HG03139 (cell line): ENCODE measurements around the gene EFL1.
"Not testable (repeated sequence)": the region's sequence is repeated elsewhere in the genome, so short reads cannot be mapped to it uniquely, and the experiment has no call there.

Experiments
- ATAC-seq: cut with Tn5 transposase; IDR thresholded peaks from one replicate; pipeline ENCODE4 v1.9.1; 2021; ENCODE audit not compliant: unreplicated experiment

The EFL1 gene

DNA sequence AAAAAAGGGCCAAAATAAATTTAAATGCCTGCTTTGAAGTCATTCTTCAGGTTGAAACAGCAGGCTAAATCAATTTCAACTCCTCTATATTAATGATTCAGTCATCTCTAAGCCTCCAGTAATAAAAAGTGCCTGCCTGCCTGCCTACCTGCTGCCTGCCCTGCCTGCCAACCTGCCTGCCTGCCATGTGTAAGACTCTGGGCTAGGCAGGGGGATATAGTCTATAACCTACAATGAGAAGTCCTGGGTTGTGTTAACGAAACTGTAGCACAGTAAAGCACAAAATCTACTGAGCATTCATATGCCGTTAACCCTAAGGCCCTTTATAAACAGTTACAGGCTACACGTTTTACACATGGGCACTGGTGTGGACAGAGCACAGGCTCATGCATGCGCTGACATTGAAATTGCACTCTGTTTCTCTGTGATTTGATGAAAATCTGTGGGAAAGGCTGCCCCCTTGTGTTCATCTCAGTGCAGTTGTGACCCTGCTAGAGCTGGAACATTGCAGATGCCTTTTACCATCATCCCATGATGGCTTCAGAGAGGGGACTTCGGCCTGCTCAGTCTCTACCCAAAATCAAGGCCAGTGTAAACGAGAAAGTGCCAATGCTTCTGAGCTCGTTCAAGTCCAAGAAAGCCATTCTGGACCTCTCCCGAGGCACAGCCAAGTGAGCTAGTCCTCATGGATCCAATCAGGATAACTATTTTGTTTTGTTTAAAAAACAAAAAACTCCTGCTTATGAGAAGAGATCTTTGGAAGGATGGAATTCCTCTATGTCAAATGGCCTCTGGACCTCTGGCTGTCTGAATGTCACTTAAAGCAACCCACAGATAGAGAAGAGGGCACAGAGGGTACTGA is 64.6 kb downstream of the EFL1 start:
- ATAC-seq, result peak; percentile 87

DNA sequence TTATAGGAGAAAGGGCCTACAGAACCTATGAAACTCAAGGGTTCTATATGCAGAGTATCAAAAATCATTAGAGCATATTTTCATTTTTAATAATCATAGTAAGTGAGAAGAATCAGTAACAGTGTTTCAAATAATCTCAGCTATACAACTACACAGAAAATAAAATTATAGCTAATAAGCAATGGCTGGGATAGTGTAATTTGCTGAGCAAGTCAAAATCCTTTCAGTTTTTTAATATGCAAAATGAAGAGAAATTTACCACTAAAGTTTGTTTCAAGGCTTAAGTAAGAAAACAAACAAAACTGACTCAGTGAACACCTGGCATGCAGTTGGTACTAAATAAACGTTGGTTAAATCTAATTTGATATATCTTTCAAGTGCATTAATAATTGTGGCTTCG is 66.2 kb downstream of the EFL1 start:
- no peak for ATAC-seq

DNA sequence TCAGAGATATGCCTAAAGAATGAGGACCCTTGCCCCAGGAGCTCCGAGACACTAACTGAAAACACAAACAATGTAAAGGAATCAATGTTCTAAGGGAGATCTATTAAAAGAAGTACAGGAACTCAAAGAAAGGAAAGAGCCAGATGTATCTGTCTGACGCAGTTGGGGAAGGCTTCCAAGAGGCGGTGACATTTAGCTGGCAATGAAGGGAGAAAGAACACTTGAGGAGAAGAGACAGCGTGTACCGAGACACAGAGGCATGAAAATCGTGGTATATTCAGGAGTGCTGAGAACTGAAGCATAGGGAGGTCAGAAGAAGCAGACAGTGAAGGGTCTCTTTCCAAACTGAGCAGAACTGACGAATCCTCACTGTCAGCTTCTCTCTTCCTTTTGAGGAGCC is 66.7 kb downstream of the EFL1 start:
- not testable (repeated sequence) for ATAC-seq

DNA sequence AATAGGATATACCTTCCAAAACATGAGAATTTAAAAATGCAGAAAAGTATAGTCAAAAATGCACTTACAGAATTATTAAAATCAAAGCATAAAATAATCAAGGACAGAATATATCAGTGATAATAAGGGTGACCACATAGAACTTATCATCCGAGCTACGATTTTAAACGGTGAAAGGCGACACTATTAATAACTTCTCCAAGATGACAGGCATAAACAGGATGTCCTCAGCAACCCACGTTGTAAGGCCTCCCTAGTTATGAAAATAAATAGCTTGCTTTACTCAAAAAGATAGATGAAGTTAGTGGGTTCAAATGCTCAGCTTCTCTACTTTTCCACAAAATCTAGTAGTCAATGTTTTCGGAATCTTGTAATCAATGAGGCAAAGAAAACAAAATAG is 68.0 kb downstream of the EFL1 start:
- ATAC-seq, result not testable (repeated sequence)

DNA sequence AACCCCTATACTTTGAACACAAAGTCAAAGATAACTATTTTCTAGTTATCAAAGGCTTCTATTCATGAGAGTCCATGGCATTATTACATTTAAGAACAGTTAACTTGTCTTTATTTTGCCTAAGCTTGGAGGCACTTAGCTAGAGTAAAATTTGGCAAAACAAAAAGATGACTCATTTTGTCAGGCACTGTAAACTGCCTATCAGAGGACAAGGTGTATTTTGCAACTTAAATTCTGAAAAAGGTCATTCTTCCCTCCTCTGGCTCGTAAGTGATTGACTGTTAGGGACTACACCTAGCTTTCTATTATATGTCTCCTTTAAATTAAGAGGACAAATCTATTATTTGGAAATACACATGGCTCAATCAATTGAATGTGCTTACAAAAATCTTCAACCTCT is 69.1 kb downstream of the EFL1 start:
- ATAC-seq, result not testable (repeated sequence)

DNA sequence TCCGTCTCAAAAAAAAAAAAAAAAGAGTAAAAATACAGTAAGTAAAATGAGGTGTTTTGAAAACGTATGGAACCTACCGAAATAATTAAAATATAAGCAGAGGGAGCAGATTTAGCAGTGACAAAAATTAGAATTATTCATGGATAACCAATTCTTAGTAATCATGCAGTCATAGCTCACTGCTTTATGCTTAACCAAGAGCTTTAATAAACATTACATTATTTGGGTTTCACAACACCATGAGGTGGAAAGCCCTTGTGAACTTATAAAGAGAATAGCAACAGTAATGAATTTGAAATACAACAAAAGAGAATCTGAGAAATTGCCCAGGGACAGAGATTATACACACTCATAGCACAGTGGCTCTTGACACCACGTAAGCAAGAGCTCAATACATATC is 70.1 kb downstream of the EFL1 start:
- ATAC-seq, result not testable (repeated sequence)

DNA sequence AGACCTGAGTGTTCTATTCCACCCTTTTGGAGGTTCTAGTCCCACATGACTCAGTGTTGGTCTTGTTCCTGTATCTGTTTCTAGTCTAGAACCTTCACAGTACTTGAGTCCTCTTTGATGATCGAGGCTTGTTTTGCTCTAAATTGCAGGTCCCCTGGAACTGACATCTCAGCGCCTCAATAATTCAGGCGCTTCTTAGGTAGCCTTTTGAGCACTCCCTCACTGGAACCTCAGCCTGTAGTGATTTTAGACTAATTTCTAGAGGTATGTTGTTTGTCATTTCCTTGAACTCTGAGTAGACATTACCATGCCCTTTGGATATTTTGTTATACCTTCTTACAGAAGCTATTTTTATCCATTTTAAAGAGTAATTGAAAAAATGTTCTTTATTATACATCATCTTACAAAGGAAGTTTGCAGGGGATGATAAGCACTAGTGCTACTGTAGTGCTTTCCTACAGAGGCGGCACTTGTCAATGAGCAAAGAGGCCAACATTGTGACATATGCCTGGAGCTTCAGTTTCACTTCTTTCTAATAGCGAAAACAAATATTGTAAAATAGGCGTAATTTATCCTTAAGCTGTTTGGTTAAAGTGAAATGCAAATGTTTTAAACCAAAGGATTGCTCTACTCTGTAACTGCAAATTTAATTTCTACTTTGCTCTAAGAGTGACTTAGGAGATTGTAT is 75.7 kb downstream of the EFL1 start:
- no peak for ATAC-seq

DNA sequence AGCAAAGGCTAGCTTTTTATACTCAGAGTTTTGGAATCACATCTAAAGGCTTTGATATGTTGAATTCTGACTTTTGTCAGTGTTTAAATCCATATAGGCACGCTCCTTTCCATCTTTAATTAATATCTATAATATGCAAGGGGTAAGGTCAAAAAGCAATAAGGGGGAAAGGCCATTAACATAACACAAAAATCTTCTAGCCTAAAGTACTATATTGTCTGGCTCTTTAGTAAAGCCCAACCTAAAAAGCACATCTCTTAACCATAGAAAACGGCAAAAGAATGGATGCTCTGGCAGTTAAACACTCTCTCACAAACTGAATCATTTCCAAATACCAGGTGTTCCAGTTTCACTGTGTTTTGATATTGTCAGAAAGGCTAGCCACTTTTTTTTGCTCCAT is 76.4 kb downstream of the EFL1 start:
- no peak for ATAC-seq

DNA sequence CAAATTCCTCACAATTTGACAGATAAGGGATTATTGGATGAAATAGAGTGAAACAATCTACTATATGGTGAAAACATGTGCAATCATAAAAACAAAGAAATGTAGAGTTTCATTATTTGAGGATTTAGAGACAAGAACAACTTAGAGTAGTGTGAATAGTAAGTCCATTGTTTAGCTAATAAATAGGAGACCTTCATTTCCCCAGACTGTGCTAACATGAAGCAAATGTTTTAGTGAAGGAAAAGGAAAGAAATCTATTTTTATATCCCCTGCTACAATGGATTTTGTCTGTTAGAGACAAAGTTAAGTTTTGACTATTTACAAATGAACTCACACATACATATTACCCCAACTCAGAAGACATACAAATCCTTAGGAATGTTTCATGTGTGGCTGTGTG is 77.8 kb downstream of the EFL1 start:
- no peak for ATAC-seq

DNA sequence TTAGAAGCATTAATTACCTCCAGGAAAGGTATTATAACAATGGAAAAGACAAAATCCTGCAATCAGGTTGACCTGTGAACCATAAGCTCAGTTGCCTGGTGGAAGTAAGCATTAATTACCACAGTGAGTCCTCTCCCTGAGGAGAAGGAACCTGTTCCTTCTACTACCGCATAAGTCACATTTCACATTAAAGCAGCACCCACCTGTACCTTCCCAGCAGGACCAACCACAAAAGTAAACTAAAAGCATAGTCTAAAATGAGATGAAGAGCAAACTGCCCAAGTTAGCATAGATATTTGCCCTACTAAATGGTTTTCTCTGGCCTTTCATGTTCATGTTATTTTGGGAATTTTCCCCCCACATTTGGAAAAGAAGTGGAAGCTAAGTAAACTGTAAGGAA is 78.2 kb downstream of the EFL1 start:
- ATAC-seq, result no peak

DNA sequence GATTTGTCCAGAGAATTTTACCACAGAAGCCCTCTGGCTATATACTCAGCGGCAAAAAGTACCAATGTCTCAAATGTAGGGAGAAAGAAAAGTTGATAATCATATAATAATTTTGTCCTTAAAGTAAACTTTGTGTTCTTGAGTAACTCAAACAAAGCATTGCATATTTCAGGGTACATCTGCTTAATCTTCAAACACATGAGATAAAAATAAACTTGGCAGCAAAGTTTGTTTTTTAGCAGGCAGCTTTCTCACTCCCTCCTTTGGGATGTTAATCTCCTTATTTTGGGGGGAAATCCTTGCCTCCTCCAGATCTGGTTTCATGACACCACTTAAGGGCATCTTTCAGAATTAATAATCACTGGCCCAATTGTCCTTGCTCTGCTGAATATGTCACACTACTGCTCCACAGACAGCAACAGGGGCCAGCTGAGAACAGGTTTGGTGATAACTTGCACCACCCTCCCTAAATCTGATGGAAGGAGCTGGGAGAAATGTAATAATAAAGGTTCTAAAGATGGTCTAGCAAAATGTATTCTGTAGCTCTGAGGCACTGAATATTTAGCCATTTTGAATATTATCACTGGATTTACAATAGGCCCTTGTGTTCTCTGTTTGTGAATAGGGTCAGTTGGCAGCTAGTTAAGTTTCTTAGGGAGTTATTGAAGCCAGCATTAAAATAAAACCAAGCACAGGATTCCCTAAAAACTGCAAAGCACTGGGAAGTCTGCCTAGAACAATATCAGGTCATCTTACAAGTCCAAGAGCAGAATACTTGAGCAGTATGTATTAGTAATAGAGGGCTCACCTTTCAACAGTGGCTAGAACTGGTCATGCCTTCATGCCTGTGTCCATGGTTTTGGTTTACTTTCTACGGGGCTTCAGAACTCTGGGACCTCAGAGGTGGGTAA is 79.2 kb downstream of the EFL1 start:
- no peak for ATAC-seq

DNA sequence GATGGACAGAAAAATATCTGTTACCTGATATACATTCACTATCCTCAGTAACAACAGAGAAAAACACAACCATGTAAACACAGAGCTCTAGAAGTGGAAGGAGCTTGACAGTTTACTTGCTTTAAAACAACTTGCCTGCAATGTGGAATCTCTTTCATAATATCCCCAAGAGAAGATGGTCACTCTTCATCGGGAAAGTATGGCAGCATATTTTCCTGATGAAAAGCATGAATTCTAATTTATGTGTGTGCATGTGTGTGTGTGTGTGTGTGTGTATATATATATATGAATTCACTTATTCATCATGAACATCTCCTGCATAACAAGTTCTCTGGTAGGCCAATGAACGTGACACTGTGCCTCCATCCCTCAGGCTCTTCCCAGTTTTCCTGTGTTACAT is 81.2 kb downstream of the EFL1 start:
- no peak for ATAC-seq

DNA sequence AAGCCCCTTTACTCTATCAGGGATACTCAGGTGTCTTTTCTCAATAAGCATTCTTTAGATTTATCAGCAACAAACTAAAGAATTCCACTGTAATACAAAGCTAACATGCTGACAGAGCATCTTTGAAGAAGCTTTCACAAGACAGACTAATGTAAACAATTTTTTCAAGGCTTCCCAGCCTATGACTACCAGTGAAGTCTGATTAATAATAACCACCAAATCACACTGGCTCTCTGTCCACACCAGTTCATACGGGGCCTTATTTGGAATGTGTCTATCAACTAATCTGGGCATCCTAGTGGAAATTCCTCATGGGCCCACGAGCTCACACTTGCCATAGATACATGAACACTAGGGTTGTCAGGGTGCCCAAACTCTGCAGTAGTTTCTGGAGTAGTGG is 84.5 kb downstream of the EFL1 start:
- ATAC-seq, result no peak

DNA sequence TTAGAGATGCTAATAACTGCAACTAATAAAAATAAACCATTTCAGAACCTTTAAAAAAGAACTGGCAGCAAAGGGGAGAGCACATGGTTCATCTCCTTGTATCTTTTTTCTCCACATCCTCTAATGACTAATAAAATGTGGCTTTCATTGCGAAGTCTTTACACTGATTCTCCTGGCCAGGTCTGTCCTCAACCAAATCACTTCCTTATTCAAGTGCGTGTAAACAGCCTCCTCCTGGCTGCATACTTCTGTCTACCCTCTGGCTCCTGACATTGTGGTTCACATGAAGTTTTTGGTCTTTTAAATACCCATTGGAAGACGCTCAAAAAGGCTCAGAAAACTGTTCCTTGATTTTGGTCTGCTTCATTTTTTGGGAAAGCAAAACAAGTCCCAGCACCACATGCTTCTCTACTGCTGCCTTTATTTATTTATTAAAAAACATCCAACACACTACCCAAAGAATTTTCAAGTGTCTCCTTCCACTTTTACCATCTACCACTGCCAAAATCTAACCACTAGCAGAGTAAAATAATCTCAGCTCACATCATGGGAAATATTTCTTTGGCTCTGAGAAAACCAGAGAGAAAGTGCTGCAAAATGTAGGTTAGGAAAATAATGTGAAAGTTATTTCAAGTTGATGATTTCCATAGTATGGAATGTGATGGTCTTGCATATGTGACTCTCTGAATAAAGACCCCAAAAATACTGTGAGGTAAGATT is 85.1 kb downstream of the EFL1 start:
- no peak for ATAC-seq

DNA sequence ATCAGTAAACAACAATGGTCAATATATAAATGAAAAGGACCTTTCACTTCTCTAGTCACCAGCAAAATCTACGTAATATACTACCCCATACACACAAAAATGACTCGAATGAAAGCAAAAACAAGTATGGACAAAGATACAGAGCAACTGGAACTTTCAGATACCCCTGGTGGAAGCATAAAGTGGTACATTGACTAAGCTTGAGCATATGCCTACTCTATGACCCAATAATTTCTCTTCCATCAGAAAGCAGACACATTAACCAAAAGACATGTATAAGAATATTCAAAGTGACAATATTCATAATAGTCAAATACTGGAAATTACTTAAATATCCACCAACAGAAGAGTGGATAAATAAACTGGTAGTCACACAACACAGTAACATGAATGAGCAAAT is 86.0 kb downstream of the EFL1 start:
- no peak for ATAC-seq

DNA sequence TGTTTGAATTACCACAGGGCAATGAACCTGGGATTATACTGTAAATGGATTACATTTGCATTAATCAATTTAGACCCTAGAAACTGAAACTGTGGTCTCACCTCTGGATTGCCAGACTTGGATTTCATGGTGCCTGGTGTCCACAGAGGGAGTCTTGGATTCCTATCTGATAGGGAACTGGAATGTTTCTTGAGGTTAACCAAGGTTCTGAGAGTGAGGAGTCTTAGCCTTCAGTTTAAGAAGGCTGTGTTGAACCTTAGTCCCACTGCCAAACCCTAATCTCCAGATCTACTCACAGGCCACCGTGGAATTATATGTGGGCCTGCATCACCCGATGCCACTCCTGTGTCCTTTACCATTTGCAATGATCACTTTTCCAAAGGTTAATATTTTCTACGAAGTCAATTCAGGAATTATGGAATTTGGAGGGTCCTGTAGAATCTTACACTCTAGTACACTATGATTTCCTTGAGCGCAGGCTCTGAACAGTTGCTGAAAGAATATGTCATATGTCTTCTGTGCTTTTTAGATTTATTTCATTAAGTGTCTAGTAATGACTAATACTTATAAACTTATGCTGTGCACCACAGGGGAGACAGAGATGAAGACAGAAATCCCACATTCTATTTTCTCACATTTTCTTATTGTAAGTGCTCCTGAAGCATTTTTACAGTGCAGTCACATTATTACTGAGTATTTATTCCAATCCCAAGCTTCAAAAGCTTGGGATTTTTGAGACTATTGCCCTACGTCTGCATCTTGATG is 87.9 kb downstream of the EFL1 start:
- ATAC-seq, result no peak

DNA sequence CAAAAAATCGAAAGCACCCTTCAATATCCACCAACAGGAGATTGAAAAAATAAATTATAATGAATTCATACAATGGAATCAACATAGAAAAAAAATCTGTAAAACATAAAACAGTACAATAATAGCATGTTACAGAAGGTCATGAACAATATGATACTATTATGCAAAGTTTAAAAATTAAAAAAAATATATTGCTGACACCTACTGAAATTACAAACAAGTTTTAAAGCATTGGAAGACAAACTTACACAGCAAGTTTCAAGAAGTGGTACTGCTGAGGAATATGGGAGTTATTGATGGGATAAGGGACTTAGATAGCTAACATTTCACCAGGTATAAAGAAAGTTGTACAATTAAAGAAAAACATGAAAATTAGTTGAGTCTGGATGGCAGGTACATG is 89.4 kb downstream of the EFL1 start:
- ATAC-seq, result no peak

DNA sequence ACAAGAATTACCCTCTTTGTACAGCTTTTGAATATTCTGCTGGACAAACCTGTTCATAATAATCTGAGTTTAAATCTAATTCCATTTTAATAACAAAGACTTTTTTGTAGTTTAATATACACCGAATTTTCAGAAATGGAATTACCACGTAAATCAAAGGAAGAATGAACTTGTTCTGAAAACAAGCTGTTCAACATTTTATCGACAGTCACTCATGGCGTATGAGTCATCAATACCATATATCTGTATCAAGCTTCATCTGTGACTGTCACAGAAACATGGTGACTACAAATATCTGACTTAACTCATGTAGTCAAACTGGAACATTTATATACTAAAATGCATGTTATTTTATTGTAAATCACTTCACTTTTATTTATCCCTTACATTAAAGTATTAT is 90.0 kb downstream of the EFL1 start:
- ATAC-seq, result no peak

DNA sequence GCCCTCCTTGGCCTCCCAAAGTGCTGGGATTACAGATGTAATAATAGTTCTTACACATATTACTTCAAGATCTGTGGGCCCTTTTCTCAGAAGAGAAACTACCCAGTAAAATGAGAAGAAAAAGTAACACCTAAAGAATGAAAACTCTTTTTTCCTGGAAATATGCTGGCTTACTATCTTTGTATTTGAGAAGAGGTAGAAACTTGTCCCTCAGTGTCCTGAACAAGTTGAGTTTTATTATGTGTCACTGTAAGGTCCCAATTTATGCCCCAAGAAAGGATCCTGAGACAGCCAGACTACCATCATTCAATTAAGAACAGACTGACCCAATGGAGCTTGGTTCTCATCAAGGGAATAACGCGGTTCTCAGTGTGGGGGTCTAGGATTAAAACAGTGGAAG is 93.8 kb downstream of the EFL1 start:
- no peak for ATAC-seq

DNA sequence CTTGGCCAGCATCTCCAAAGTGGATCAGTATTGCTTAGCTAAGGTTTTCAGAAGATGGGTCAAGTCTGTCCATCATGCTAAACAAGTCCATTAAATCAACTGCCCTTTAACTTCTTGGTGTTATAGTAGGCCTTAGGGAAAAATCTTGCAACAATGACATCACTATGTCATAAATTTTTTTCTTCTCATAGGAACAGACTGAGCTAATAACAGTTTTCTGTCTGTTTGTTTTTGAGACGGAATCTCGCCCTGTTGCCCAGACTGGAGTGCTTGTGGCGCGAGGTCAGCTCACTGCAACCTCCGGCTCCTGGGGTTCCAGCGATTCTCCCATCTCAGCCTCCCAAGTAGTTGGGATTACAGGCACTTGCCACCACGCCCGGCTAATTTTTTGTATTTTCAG is 94.2 kb downstream of the EFL1 start:
- no peak for ATAC-seq
